Epithelial cell of proximal tubule (primary cell): ENCODE results near the gene MAGIX. TPM values are rescaled to one million over a fixed set of nuclear protein-coding genes. Genes with fewer than 3 reads are reported as not detected.

Experiments
- DNase-seq: peaks from one replicate; pipeline ENCODE4 v3.0.0-alpha.2; 2011; ENCODE audit warnings: low read depth
- H3K4me3 ChIP-seq: 2 replicates; pipeline ENCODE4 v1.5.1; 2011; ENCODE audit warnings: low read depth, mild to moderate bottlenecking, low read length
- total RNA-seq: library from RNA; depleted of rRNA; stranded (reverse); fragments of >200 nt; gene quantifications from 2 replicates; pipeline ENCODE4 v1.2.3, GENCODE V29; 2015
- TF ChIP-seq, protein P1 (sequence below): conservative IDR thresholded peaks from 2 replicates; pipeline ENCODE4 v1.5.1; 2012; ENCODE audit warnings: low read depth, mild to moderate bottlenecking, low read length

Gene MAGIX
- total RNA-seq, 1 donor from 2014 or later: 9.6 TPM

DNA sequence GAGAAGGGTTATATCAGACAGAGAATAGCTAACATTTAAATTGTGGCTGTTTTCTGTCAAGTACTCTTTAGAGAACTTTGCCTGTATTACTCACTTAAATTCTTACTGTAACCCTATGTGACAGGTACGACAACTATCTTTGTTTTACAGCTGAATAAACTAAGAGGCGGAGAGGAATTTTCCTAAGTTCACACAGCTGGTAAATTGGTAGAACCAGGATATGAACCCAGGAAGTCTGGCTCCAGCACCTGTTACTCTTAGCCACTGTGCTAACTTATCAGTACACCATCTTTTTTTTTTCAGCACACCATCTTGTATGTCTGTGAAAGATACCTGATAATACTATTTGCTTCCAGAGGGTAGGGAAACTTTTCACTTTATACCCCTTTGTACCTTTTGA, 39.5 kb downstream of the MAGIX start:
- no peak for DNase-seq
- TF ChIP-seq, protein P1, sequence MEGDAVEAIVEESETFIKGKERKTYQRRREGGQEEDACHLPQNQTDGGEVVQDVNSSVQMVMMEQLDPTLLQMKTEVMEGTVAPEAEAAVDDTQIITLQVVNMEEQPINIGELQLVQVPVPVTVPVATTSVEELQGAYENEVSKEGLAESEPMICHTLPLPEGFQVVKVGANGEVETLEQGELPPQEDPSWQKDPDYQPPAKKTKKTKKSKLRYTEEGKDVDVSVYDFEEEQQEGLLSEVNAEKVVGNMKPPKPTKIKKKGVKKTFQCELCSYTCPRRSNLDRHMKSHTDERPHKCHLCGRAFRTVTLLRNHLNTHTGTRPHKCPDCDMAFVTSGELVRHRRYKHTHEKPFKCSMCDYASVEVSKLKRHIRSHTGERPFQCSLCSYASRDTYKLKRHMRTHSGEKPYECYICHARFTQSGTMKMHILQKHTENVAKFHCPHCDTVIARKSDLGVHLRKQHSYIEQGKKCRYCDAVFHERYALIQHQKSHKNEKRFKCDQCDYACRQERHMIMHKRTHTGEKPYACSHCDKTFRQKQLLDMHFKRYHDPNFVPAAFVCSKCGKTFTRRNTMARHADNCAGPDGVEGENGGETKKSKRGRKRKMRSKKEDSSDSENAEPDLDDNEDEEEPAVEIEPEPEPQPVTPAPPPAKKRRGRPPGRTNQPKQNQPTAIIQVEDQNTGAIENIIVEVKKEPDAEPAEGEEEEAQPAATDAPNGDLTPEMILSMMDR: no peak

DNA sequence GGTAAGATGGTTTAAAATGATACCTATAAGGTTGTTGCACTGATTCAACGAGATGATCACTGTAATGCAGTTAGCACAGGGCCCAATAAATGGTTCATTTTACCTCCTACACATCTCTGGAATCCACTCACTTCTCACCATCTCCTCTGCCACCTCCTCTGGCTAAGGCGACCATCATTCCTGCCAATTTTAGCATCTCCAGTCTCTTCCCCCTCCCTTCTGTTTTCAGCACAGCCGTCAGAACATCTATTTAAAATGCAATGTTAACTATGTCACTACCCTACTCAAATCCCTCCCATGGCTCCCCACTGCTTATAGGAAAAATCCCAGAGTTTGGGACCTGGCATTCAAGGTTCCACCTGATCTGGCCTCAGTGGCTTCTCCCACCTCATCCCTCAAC, 41.0 kb downstream of the MAGIX start:
- DNase-seq: no peak
- TF ChIP-seq, protein P1: no peak
- H3K4me3 ChIP-seq: no peak overlapping the region

More for the DNA sequence above, 39.5 kb downstream of the MAGIX start:
- H3K4me3 ChIP-seq: no peak overlapping the region

DNA sequence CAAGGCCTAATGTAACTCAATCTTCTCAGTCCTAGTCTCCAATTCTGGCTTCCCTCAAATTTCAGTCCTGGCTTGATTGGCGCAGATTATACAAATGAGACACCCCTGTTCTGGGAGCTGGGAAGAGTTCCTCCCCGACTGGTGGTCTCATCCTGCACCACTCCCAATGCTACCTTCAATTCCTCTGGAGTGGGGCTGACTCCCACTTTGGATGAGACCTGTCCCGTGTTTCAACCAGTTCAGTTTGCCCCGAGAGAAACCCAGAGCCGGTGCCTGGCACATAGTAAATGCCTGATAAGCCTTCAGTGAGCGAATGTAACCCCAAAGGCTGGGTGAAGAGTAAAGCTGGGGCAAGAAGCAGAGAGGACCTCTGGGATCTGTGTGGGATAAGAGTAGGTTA, 41.5 kb downstream of the MAGIX start:
- no peak overlapping the region for H3K4me3 ChIP-seq
- DNase-seq: no peak
- TF ChIP-seq, protein P1: no peak

DNA sequence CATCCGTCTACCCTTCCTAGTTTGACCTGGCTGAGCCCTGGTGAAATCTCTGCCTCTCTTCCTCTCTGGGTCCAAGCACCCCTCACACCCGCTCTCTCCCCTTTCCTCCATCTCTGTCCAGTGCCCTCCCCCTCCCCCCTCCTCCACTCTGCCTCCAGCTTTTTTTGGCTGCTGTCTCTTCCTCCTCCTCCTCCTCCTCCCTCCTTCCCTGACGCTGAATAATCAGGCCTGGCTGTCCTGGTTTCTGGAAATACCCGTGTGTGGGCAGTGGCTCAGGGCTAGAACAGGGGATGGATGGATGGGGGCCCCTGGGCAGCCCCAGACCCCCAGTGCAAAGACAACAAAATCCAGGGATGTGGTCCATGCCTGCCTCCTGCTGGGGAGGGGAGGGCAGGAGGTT, 42.2 kb downstream of the MAGIX start:
- TF ChIP-seq, protein P1: no peak
- no peak overlapping the region for H3K4me3 ChIP-seq
- no peak for DNase-seq

DNA sequence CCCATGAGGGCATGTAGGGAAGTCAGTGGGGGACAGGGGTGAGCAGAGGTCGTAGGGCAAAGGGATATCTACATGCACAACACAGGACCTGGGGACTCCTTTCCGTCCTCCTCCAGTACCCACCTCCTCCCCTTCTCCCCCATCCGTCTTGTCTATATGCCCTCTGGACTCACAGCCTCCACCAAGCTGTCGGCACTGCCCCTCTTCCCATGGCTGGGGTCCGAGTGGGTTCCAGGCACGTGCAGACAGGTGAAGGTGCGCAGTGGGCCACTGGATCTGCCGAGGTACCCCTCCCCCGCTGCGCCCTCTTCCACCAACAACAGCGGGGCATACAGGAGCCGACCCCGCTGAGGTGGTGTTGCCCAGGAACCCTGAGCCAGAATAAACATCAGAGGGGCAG, 42.9 kb downstream of the MAGIX start:
- TF ChIP-seq, protein P1: no peak
- DNase-seq: no peak
- H3K4me3 ChIP-seq: no peak overlapping the region

DNA sequence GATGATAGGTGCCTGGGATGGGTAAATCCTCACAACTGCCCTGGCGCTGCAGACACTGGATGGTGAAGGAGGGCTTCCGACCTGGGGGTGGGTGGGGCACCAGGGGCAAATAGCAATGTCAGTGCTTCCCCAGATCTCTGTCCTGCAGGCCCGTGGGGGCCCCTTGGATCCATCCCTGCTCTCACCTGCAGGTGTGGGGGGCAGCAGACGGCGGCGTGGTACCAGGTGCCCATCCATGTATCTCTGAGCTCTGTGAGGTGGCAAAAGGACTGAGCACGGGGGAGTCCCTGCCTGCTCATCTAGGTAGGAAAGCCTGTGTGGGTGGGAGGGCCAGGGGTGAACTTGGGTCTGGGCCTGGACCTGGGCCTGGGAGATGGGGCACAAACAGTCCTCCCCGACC, 44.0 kb downstream of the MAGIX start:
- TF ChIP-seq, protein P1: no peak
- H3K4me3 ChIP-seq: no peak overlapping the region
- DNase-seq: no peak

DNA sequence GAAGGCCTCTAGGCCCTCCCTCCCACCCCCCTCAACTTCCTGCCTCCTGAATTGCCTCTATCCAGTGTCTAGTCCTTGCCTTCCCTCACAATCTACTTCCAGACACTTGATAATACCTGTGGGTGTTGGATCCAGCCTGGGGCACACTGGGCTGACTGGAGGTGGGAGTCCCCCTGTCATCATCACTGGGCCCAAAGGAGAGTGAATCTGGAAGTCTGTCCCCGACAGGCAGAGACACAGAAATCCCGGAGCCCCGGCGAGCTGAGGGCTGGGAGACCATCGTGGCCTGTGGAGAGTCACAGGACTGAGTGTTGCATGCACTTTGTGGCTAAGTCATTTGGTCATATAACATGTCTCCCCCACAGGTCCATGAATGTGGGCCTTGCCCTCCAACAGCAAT, 45.8 kb downstream of the MAGIX start:
- TF ChIP-seq, protein P1: no peak
- DNase-seq: no peak
- no peak overlapping the region for H3K4me3 ChIP-seq
